ENCODE results near the gene SNX15. TPM values are rescaled to one million over a fixed set of nuclear protein-coding genes. Genes with fewer than 3 reads are reported as not detected.

Gene SNX15
- total and polyA plus RNA-seq, 2 donors (not counting 1 experiment from before 2014, with no cell fraction given): 26.0 to 28.5 TPM

DNA sequence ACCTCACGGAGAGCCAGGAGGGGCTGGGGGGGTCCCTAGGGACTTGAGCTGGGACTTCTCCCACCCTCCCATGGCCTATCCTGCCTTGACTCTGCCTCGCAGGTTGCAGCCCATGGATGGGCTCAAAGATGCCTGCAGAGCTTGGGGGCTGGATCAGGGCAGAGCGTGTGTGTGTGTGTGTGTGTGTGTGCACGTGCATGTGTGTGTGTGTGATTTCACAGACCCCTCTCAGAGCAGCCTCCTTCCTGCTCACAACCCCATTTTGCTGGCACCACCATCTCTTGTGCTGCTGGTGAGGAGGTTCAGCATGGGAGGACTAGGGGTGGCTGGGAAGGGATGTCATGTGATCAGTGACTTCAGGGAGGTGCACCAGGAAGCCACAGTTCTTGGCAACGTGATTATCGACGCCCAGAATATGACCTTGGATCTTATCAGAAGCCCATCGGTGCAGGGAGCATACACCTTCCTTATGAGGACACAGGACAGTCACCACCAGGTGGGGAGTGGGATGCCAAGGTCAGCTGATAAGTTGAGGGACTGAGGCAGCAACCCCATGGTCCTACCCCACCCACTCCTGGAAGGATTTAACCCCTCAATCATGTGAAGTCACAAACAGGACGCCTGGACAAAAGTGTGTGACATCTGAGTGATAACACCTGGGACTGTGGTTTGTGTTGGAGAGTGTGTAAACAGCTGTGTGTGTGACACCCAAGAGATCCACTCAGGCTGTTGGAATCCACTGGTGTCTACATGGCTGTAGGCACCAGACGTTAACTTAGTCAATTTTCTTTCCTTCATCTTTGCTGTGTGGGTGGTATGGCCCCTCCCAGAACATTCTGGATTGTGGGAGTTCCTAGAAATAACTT lies 33.0 kb downstream of the SNX15 start:
- no peak for ATAC-seq (ENCODE audit: low read depth)
- CTCF ChIA-PET: interaction anchor here (1.1 kb wide), 1 partner anchor 18 kb away, joined by 3 read pairs; no protein-coding TSS in a partner anchor

More for the DNA sequence above, 33.0 kb downstream of the SNX15 start:
- intact Hi-C loops (cut with micrococcal nuclease): no loop called here
- no peaks in the 10 kb centered on the region for H4K20me1 ChIP-seq (ENCODE audit: control insufficient read depth, insufficient read depth, low read length, poor library complexity, severe bottlenecking)
- no peak for DNase-seq
- no peak overlapping the region for H3K4me3 Mint-ChIP-seq
- peaks cover 0 to 3% (median 0%) of the 10 kb centered on the region in 3 donors for H3K9me3 ChIP-seq (ENCODE audit: control extremely low read depth in 1 of 3, control insufficient read depth in 2 of 3, insufficient read depth in 1 of 3, low read length in 2 of 3)
- no peaks in the 10 kb centered on the region for H3K27me3 Mint-ChIP-seq
- H3K4me3 ChIP-seq (ENCODE audit: control extremely low read depth in 1 of 5, extremely low read depth in 1 of 5, insufficient read depth in 1 of 5, low read depth in 2 of 5, low read length in 4 of 5): no peak overlapping the region
- no peak overlapping the region for H3K27ac Mint-ChIP-seq
- H3K4me2 ChIP-seq (replicated peaks; ENCODE audit: low read depth, low read length, poor library complexity, severe bottlenecking): no peak overlapping the region
- no peak overlapping the region for H2AFZ ChIP-seq (ENCODE audit: insufficient read depth, low read depth, low read length, poor library complexity, severe bottlenecking)
- no peak overlapping the region for H3K9ac ChIP-seq (ENCODE audit: low read length)
- H3K9me3 Mint-ChIP-seq (ENCODE audit: insufficient read depth): no peaks in the 10 kb centered on the region
- TF ChIP-seq CTCF (IDR thresholded peaks at IDR 0.05): no peak
- TF ChIP-seq EZH2 (IDR thresholded peaks at IDR 0.05; ENCODE audit: borderline replicate concordance, insufficient read depth, low read depth, low read length, poor library complexity, severe bottlenecking): no peak
- 63% methylated on average over 4 of the region's 10 CpGs for WGBS (ENCODE audit: insufficient coverage)
- no peak overlapping the region for H3K27ac ChIP-seq (ENCODE audit: low read length in 2 of 2)
- H3K4me1 Mint-ChIP-seq: no peaks in the 10 kb centered on the region
- H3K4me1 ChIP-seq (ENCODE audit: control insufficient read depth in 2 of 2, insufficient read depth in 2 of 2, low read length in 2 of 2): no peaks in the 10 kb centered on the region
- no peaks in the 10 kb centered on the region for H3K79me2 ChIP-seq (ENCODE audit: control insufficient read depth, insufficient read depth, low read length)
- POLR2A ChIA-PET: no interaction called here
- no peaks in the 10 kb centered on the region for H3K36me3 ChIP-seq (replicated peaks in 1 of 2; ENCODE audit: control extremely low read depth in 1 of 2, control insufficient read depth in 1 of 2, extremely low read depth in 1 of 2, insufficient read depth in 2 of 2, low read length in 1 of 2)
- H3K27me3 ChIP-seq (replicated peaks in 1 of 4; ENCODE audit: control extremely low read depth in 1 of 4, control insufficient read depth in 3 of 4, insufficient read depth in 4 of 4, low read length in 3 of 4): peaks cover 0 to 2% (median 0%) of the 10 kb centered on the region in 4 experiments

All from B cell (primary cell).